Stimulated activated naive CD4-positive, alpha-beta T cell treated with Interleukin-2 at 50 U/mL for 16 hours (primary cell): ENCODE results near the gene BLTP3A.
"Not testable (repeated sequence)": the region's sequence is repeated elsewhere in the genome, so short reads cannot be mapped to it uniquely, and the experiment has no call there.

Experiments used
- DNase-seq: peaks from one replicate; lab custom pipeline; 2025; lab: John Stamatoyannopoulos, UW

Gene BLTP3A

GRCh38 chr6:34792605-34793500, 970 bp downstream of the BLTP3A start:
- DNase-seq = no peak

GRCh38 chr6:34793877-34794276, 2.0 kb downstream of the BLTP3A start:
- DNase-seq = no peak

GRCh38 chr6:34795836-34796425, 4.0 kb downstream of the BLTP3A start:
- DNase-seq = no peak

- no peak for DNase-seq
Measured at GRCh38 chr6:34798057-34798456, 6.2 kb downstream of the BLTP3A start.

GRCh38 chr6:34799547-34799946, 7.7 kb downstream of the BLTP3A start:
- no peak for DNase-seq

- DNase-seq = no peak
Measured at GRCh38 chr6:34804543-34804942, 12.7 kb downstream of the BLTP3A start.

- not testable (repeated sequence) for DNase-seq
Measured at GRCh38 chr6:34805074-34805473, 13.2 kb downstream of the BLTP3A start.

- DNase-seq = no peak
Measured at GRCh38 chr6:34806738-34807453, 15.0 kb downstream of the BLTP3A start.

- not testable (repeated sequence) for DNase-seq
Measured at GRCh38 chr6:34808473-34808872, 16.6 kb downstream of the BLTP3A start.

- not testable (repeated sequence) for DNase-seq
Measured at GRCh38 chr6:34809419-34809818, 17.5 kb downstream of the BLTP3A start.

GRCh38 chr6:34810017-34810882, 18.4 kb downstream of the BLTP3A start:
- no peak for DNase-seq

GRCh38 chr6:34810936-34811632, 19.2 kb downstream of the BLTP3A start:
- DNase-seq = no peak

GRCh38 chr6:34813028-34813713, 21.3 kb downstream of the BLTP3A start:
- no peak for DNase-seq

- DNase-seq = no peak
Measured at GRCh38 chr6:34816635-34817301, 24.9 kb downstream of the BLTP3A start.

- DNase-seq = no peak
Measured at GRCh38 chr6:34817446-34817845, 25.6 kb downstream of the BLTP3A start.

GRCh38 chr6:34818872-34819570, 27.1 kb downstream of the BLTP3A start:
- DNase-seq = not testable (repeated sequence)

- no peak for DNase-seq
Measured at GRCh38 chr6:34819571-34820480, 27.9 kb downstream of the BLTP3A start.

- DNase-seq = no peak
Measured at GRCh38 chr6:34829137-34829536, 37.3 kb downstream of the BLTP3A start.
